Measurements from ENCODE around the gene NLRP1.

Gene NLRP1

GRCh38 chr17:5553479-5553878, 30.8 kb downstream of the NLRP1 start:
- no peak for DNase-seq

DNA sequence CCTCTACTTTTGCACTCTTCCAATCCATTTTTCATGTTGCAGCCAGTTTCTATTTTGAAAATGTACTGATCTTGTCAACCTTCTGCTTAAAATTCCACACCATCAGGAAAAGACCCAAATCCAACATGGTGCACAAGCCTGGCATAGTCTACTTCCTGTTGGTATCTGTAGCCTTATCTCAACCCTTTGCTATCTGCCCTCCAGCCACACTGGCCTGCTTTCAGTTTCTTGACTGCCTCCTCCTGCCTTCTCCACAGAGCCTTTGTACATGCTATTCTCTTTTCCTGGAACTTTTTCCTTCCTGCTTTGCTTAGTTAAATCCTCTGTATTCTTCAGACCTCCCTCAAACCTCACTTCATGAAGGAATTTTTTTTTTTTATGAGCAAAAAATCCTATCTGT, 31.5 kb downstream of the NLRP1 start:
- DNase-seq, result no peak

GRCh38 chr17:5545051-5545987, 39.0 kb downstream of the NLRP1 start:
- DNase-seq, result no peak

- no peak for DNase-seq
Measured at GRCh38 chr17:5544115-5544514, 40.2 kb downstream of the NLRP1 start.

DNA sequence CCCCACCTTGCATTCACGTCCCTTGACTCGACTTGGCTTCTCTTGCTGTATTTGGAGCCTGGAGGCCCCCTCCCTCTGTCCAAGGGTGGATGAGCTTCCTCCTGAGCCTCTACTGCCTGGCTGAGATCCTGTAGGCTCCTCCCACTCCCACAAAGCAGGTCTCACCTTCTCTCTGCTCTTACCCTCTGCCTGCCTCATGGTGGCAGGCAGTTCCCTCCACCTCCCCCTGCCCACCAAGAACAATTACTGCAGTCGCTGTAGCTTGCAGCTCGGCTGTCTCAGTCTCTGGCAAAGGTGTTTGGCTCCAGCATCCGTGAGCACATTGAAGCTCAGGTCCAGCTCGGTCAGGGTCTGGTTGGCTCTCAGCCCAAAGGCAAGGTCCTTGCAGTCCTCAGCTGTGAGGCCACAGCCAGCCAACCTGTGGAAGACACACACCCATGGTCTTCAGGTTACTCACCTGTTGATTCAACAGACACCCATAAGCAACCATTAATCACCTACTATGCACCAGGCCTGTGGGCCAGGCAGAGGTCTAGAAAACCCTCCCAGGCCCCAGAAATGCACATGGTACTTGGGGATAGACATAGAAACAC, 42.6 kb downstream of the NLRP1 start:
- DNase-seq, result no peak

- DNase-seq, result no peak
Measured at GRCh38 chr17:5540321-5540720, 44.0 kb downstream of the NLRP1 start.

DNA sequence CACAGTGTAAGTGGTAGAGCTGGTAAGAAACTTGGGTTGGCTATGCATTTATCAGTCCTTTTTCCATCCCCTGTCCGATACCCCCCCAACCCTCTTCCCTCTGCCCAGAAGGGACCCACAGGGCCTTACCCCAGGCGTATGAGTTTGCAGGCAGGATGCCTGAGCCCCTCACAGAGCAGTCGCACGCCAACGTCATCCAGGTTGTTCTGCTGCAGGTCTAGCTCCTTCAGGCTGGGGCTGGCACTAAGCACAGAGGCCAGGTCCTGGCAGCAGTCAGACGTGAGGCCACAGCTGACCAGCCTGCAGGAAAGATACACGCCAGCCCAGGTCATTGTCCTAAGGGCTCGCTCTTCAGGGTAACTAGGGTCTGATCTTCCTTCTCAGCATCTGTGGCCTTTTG, 45.0 kb downstream of the NLRP1 start:
- no peak for DNase-seq

DNA sequence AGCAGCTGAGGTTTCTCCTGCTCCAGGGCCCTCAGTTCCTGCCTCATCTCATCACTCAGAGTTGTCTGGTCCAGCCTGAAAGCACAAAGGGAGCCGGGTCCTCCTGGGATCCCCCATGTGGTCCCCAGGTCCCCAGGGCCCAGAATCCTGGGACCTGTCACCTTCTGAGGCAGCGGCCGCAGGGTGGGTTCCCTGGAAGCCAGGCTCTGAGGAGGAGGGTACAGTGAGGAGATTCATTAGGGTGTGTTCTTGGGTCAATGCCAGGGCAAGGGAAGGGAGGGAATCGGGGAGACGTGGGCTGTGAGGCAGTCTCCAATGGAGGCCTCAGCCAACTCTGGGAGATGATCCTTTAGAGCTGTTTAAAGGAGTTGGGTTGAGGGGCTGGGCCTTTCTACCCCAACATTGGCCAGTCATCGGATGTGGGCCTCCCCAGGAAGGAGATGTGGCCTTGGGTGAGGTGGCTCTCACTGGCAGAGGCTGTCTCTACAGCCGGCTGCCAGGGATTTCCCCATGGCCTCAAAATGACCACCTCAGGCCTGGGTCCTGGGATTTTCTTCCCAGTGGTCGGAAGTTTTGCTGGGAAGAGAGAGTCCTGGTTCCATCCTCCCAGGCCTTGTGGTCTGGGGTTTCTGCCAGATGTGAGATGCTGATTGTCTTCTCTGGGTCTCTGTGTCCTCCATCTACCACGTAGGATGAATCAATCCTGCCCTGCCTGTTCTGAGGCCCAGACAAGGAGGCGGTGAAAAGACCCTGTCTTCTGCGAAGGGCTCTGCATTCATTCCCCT, 47.3 kb downstream of the NLRP1 start:
- no peak for DNase-seq

GRCh38 chr17:5535436-5535835, 48.9 kb downstream of the NLRP1 start:
- DNase-seq, result no peak

DNA sequence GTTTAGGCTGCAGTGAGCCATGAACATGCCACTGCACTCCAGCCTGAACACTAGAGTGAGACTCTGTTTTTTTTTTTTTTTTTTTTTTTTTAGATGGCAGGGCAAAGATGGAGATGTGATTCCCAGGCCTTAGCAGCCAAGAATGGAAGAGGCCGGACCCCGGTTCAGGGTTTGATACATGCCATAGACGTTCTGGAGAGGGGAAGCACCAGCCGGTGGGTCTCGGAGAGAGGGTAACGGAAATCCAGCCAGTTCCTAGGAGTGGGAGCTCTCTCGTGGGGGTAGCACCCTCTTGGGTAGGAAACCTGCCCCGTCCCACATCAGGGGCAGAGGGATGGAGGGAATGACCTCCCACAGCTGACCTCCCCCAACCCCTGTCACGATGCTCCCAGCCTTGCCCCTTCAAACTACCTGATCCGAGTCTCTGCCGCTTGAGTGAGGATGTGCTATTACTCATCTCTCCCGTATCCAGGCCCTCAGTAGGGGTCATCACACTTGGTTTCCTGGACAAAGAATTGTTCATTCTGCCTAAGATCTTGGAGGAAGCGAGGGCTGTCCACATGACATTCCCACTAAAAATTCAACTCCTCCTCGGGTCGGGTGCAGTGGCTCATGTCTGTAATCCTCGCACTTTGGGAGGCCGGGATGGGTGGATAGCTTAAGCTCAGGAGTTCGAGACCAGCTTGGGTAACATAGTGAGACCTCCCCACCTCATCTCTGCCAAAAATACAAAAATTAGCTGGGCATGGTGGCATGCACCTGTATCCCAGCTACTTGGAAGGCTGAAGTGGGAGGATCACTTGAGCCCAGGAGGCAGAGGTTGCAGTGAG, 50.6 kb downstream of the NLRP1 start:
- DNase-seq, result no peak

GRCh38 chr17:5532581-5532980, 51.7 kb downstream of the NLRP1 start:
- no peak for DNase-seq

DNA sequence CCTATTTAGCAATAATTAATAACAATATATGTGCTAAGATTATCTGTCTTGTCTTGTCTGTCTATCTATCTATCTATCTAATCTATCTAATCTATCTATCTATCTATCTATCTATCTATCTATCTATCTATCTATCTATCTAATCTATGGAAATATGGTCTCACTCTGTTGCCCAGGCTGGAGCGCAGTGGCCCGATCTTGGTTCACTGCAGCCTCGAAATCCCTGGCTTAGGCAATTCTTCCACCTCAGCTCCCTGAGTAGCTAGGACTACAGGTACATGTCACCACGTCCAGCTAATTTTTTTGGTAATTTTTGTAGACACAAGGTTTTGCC, 53.3 kb downstream of the NLRP1 start:
- DNase-seq, result no peak

DNA sequence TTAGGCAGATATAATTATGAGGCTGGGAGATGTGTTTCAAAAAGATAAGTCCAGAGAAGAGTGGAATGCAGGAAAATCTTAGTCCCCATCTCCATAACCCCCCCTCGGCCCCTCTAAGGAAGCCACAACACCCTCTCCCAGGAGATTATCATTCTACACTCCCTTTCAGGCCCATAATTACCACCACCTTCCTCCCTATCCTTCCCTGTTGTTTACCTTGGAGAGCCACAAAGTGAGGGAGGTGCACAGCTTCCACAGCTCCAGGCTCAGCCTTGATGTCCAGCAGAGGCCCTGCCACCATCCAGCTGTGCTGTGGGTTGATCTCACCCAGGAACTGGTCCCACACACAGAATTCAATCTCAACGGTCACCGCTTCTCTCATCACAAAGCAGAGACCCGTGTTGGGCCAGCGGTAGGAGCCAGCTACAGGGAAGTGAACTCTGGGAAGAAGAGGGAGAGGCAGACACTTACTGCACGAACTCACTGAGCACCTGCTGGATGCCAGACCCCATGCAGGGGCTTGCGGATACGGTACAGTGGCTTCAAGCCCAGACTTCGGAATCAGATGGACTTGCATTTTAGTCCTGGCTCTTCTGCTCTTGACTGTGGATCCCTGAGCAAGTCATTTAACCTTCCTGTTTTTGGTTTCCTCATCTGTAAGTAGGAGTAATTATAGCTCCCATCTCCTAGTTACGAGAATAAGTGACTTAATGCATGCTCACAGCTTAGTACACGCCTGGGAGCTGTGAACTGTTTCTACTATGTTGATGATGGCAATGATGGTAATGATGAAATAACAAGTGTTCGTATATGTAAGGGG, 53.8 kb downstream of the NLRP1 start:
- no peak for DNase-seq

GRCh38 chr17:5527601-5528250, 56.6 kb downstream of the NLRP1 start:
- DNase-seq, result no peak

DNA sequence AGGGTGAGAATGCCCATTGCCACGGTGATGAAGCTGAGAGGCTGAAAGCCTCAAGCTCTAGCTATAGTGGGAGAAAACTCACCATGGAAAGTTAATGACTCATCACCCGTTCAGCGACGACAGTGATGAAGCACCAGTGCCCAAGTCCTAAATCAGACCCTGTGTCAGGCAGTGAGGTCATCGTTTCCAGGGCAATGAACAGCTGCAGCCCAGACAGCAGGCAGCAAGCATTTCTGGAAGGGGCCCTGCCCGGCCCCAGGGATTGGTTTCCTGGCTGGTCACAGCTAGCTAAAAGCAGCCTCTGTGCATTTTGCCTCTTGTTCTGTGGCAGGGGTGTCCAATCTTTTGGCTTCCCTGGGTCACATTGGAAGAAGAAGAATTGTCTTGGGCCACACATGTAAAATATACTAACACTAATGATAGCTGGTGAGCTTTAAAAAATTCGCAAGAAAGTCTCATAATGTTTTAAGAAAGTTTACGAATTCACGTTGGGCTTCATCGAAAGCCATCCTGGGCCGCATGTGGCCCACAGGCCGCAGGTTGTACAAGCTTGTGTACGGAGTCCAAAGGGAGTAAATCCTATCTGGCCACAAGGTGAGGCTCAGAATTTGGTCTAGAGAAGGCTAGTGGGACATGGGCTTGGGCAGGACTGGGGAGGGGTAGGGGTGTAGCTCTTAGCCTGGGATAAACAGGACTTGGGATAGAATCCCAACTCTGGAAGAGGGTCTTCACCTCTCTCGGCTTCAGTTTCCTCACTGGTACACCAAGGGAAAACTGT, 57.3 kb downstream of the NLRP1 start:
- no peak for DNase-seq

DNA sequence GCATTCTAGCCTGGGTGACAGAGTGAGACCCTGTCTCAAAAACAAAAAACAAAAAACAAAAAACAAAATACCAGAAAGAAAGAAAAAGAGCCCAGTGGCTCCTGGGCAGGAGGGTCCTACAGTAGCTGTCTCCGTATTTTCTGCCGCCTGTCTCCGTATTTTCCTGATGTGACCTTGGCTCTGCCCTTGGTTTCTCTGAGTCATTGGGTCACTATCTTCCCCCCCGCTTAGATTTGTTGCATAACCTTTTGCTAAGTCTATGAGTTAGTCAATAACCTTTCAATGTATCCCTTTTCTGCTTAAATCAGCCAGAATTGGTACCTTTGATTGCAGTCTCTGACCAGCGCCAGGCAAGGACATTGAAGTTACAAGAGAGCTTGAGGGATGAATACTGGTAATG, 61.1 kb downstream of the NLRP1 start:
- no peak for DNase-seq

GRCh38 chr17:5522476-5522875, 61.8 kb downstream of the NLRP1 start:
- DNase-seq, result no peak

DNA sequence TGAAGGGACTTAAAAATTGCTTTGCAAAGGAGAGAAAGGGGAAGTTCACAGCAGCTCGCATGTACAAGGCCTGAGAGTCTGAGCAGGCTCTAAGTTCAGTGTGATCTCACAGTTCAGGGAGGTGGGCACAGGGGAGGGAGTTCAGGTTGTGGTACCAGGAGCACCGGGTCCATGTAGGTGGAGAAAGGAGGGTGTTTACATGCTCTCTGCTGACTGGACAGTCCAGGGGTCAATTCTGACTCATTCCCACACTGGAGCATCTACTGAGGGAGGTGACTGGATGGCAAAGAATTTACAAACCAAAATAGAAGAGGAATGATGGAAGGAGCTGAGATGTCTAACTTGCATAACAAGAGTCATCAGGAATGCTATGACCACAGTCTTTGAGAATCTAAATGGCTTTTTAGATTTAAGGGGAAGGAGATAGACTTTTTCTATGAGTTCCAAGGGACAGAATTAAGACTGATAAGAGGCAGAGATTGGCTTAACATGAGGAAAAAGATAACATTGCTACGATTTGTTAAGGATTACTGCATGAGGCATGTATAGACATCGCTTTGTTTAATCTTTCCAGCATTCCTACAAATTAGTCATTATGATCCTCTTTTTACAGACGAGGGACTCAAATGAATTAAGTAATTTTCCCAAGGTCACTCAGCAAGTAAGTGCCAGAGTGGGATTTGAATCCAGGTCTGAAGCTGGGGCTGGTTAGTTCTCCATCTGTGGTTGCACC, 68.1 kb downstream of the NLRP1 start:
- DNase-seq, result no peak

DNA sequence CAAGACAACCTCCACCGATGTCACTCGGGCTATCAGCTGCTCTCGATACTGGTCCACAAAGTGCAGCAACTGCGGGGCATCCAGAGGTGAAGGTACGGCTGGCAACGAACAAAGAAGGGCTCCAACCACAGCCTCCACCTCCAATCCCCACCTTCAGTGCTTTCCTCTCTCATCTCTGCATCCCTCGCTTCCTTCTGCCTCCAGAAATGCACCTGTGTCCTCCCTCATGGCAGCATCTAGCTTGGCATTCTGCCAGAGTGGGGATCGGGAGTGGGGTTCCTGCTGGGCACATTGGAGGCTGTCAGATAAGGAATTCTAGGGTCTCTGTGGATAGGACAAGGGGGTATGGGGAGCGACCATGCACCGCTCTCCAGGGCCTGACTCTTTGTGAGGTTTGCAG, 69.3 kb downstream of the NLRP1 start:
- DNase-seq, result no peak

GRCh38 chr17:5513628-5514027, 70.7 kb downstream of the NLRP1 start:
- DNase-seq, result no peak
